Measurements from ENCODE around the gene RAI1.

RAI1 gene

GRCh38 chr17:17737961-17738894 lies 57.0 kb downstream of the RAI1 start:
- Histone ChIP-seq H3K36me3 (ENCODE audit: insufficient read depth, low read length) (no peaks in the 10 kb centered on the region), H3K4me3 (ENCODE audit: low read length) (no peak overlapping the region), H3K4me1 (ENCODE audit: insufficient read depth, low read length) (peaks cover 66% of the 10 kb centered on the region), H3K27me3 (ENCODE audit: insufficient read depth, low read length) (no peaks in the 10 kb centered on the region), H2AFZ (ENCODE audit: low read depth, low read length) (no peak overlapping the region), H3K9me3 (ENCODE audit: low read length) (no peaks in the 10 kb centered on the region)

- Histone ChIP-seq H3K27me3 (ENCODE audit: insufficient read depth, low read length) (no peaks in the 10 kb centered on the region), H3K9me3 (ENCODE audit: low read length) (no peaks in the 10 kb centered on the region), H3K4me1 (ENCODE audit: insufficient read depth, low read length) (peaks cover 60% of the 10 kb centered on the region), H2AFZ (ENCODE audit: low read depth, low read length) (no peak overlapping the region), H3K36me3 (ENCODE audit: insufficient read depth, low read length) (no peaks in the 10 kb centered on the region), H3K4me3 (ENCODE audit: low read length) (no peak overlapping the region)
These were observed 57.6 kb downstream of the RAI1 start for GRCh38 chr17:17738901-17739300.

GRCh38 chr17:17739388-17740066 lies 58.3 kb downstream of the RAI1 start:
- Histone ChIP-seq H2AFZ (ENCODE audit: low read depth, low read length) (no peak overlapping the region), H3K4me1 (ENCODE audit: insufficient read depth, low read length) (peaks cover 58% of the 10 kb centered on the region), H3K36me3 (ENCODE audit: insufficient read depth, low read length) (no peaks in the 10 kb centered on the region), H3K9me3 (ENCODE audit: low read length) (no peaks in the 10 kb centered on the region), H3K27me3 (ENCODE audit: insufficient read depth, low read length) (no peaks in the 10 kb centered on the region), H3K4me3 (ENCODE audit: low read length) (no peak overlapping the region)

- Histone ChIP-seq H3K4me1 (ENCODE audit: insufficient read depth, low read length) (peaks cover 58% of the 10 kb centered on the region), H3K4me3 (ENCODE audit: low read length) (peak overlapping the region; percentile 38), H3K9me3 (ENCODE audit: low read length) (no peaks in the 10 kb centered on the region), H3K36me3 (ENCODE audit: insufficient read depth, low read length) (no peaks in the 10 kb centered on the region), H2AFZ (ENCODE audit: low read depth, low read length) (no peak overlapping the region), H3K27me3 (ENCODE audit: insufficient read depth, low read length) (no peaks in the 10 kb centered on the region)
These were observed 59.5 kb downstream of the RAI1 start for GRCh38 chr17:17740615-17741348.

GRCh38 chr17:17741349-17742023 lies 60.2 kb downstream of the RAI1 start:
- Histone ChIP-seq H3K27me3 (ENCODE audit: insufficient read depth, low read length) (no peaks in the 10 kb centered on the region), H3K4me1 (ENCODE audit: insufficient read depth, low read length) (peaks cover 58% of the 10 kb centered on the region), H3K4me3 (ENCODE audit: low read length) (peak overlapping the region; percentile 38)

GRCh38 chr17:17742133-17742621 lies 60.9 kb downstream of the RAI1 start:
- Histone ChIP-seq H3K4me3 (ENCODE audit: low read length) (no peak overlapping the region), H3K4me1 (ENCODE audit: insufficient read depth, low read length) (peaks cover 54% of the 10 kb centered on the region), H3K27me3 (ENCODE audit: insufficient read depth, low read length) (no peaks in the 10 kb centered on the region)

More at GRCh38 chr17:17741349-17742023, 60.2 kb downstream of the RAI1 start:
- no peak overlapping the region for H2AFZ ChIP-seq (ENCODE audit: low read depth, low read length)
- H3K36me3 ChIP-seq (ENCODE audit: insufficient read depth, low read length): no peaks in the 10 kb centered on the region
- H3K9me3 ChIP-seq (ENCODE audit: low read length): no peaks in the 10 kb centered on the region

GRCh38 chr17:17742688-17743390 lies 61.6 kb downstream of the RAI1 start:
- Histone ChIP-seq H3K36me3 (ENCODE audit: insufficient read depth, low read length) (no peaks in the 10 kb centered on the region), H3K4me3 (ENCODE audit: low read length) (no peak overlapping the region), H3K27me3 (ENCODE audit: insufficient read depth, low read length) (no peaks in the 10 kb centered on the region), H2AFZ (ENCODE audit: low read depth, low read length) (no peak overlapping the region), H3K9me3 (ENCODE audit: low read length) (no peaks in the 10 kb centered on the region), H3K4me1 (ENCODE audit: insufficient read depth, low read length) (peaks cover 48% of the 10 kb centered on the region)

More at GRCh38 chr17:17742133-17742621, 60.9 kb downstream of the RAI1 start:
- no peaks in the 10 kb centered on the region for H3K36me3 ChIP-seq (ENCODE audit: insufficient read depth, low read length)
- H3K9me3 ChIP-seq (ENCODE audit: low read length): no peaks in the 10 kb centered on the region
- no peak overlapping the region for H2AFZ ChIP-seq (ENCODE audit: low read depth, low read length)

GRCh38 chr17:17743391-17744112 lies 62.3 kb downstream of the RAI1 start:
- Histone ChIP-seq H3K36me3 (ENCODE audit: insufficient read depth, low read length) (no peaks in the 10 kb centered on the region), H3K9me3 (ENCODE audit: low read length) (no peaks in the 10 kb centered on the region), H3K27me3 (ENCODE audit: insufficient read depth, low read length) (no peaks in the 10 kb centered on the region), H3K4me1 (ENCODE audit: insufficient read depth, low read length) (peaks cover 42% of the 10 kb centered on the region), H2AFZ (ENCODE audit: low read depth, low read length) (no peak overlapping the region), H3K4me3 (ENCODE audit: low read length) (no peak overlapping the region)

GRCh38 chr17:17744116-17744515 lies 62.9 kb downstream of the RAI1 start:
- H2AFZ ChIP-seq (ENCODE audit: low read depth, low read length): no peak overlapping the region
- no peaks in the 10 kb centered on the region for H3K9me3 ChIP-seq (ENCODE audit: low read length)
- H3K4me1 ChIP-seq (ENCODE audit: insufficient read depth, low read length): peaks cover 42% of the 10 kb centered on the region
- no peaks in the 10 kb centered on the region for H3K36me3 ChIP-seq (ENCODE audit: insufficient read depth, low read length)
- H3K4me3 ChIP-seq (ENCODE audit: low read length): no peak overlapping the region
- no peaks in the 10 kb centered on the region for H3K27me3 ChIP-seq (ENCODE audit: insufficient read depth, low read length)

GRCh38 chr17:17745476-17746455 lies 64.5 kb downstream of the RAI1 start:
- Histone ChIP-seq H3K27me3 (ENCODE audit: insufficient read depth, low read length) (no peaks in the 10 kb centered on the region), H3K9me3 (ENCODE audit: low read length) (no peaks in the 10 kb centered on the region), H3K36me3 (ENCODE audit: insufficient read depth, low read length) (no peaks in the 10 kb centered on the region), H3K4me3 (ENCODE audit: low read length) (no peak overlapping the region), H2AFZ (ENCODE audit: low read depth, low read length) (no peak overlapping the region), H3K4me1 (ENCODE audit: insufficient read depth, low read length) (peaks cover 41% of the 10 kb centered on the region)

- H3K4me3 ChIP-seq (ENCODE audit: low read length): no peak overlapping the region
- no peak overlapping the region for H2AFZ ChIP-seq (ENCODE audit: low read depth, low read length)
- peaks cover 43% of the 10 kb centered on the region for H3K4me1 ChIP-seq (ENCODE audit: insufficient read depth, low read length)
These were observed 66.9 kb downstream of the RAI1 start for GRCh38 chr17:17748179-17748578.

More at GRCh38 chr17:17748179-17748578, 66.9 kb downstream of the RAI1 start:
- no peaks in the 10 kb centered on the region for H3K9me3 ChIP-seq (ENCODE audit: low read length)
- H3K36me3 ChIP-seq (ENCODE audit: insufficient read depth, low read length): no peaks in the 10 kb centered on the region
- no peaks in the 10 kb centered on the region for H3K27me3 ChIP-seq (ENCODE audit: insufficient read depth, low read length)

All from neuron (in vitro differentiated cells).